Activated gamma-delta T cell treated with anti-CD3 and anti-CD28 coated beads, Interleukin-2, amount 50 U/mL, for 16 hours (primary cell): ENCODE measurements around the gene DAP.

Experiments
- DNase-seq: peaks from one replicate; pipeline ENCODE4 v3.0.0-alpha.2; 2020; ENCODE audit warnings: low read depth

Gene DAP

GRCh38 chr5:10689391-10690081 lies 71.5 kb downstream of the DAP start:
- no peak for DNase-seq

- no peak for DNase-seq
Measured at GRCh38 chr5:10688651-10689171, 72.3 kb downstream of the DAP start.

GRCh38 chr5:10686890-10687289 lies 74.1 kb downstream of the DAP start:
- no peak for DNase-seq

GRCh38 chr5:10685115-10685521 lies 75.9 kb downstream of the DAP start:
- no peak for DNase-seq

- no peak for DNase-seq
Measured at GRCh38 chr5:10684303-10685086, 76.5 kb downstream of the DAP start.

GRCh38 chr5:10682801-10683525 lies 78.1 kb downstream of the DAP start:
- no peak for DNase-seq

- no peak for DNase-seq
Measured at GRCh38 chr5:10681731-10682679, 79.0 kb downstream of the DAP start.

GRCh38 chr5:10680876-10681481 lies 80.1 kb downstream of the DAP start:
- no peak for DNase-seq

- no peak for DNase-seq
Measured at GRCh38 chr5:10679336-10679988, 81.6 kb downstream of the DAP start.

- DNase-seq = no peak
Measured at GRCh38 chr5:10678244-10678643, 82.8 kb downstream of the DAP start.

GRCh38 chr5:10677533-10677932 lies 83.5 kb downstream of the DAP start:
- DNase-seq = no peak

GRCh38 chr5:10676946-10677345 lies 84.1 kb downstream of the DAP start:
- DNase-seq = no peak

- no peak for DNase-seq
Measured at GRCh38 chr5:10676224-10676623, 84.8 kb downstream of the DAP start.

GRCh38 chr5:10675177-10675700 lies 85.8 kb downstream of the DAP start:
- no peak for DNase-seq

GRCh38 chr5:10674582-10674981 lies 86.5 kb downstream of the DAP start:
- DNase-seq = no peak

- no peak for DNase-seq
Measured at GRCh38 chr5:10674096-10674495, 86.9 kb downstream of the DAP start.

GRCh38 chr5:10673407-10673806 lies 87.6 kb downstream of the DAP start:
- DNase-seq = no peak

- DNase-seq = no peak
Measured at GRCh38 chr5:10673017-10673389, 88.0 kb downstream of the DAP start.

- no peak for DNase-seq
Measured at GRCh38 chr5:10672146-10673016, 88.7 kb downstream of the DAP start.
